IMR-90 (cell line): ENCODE data around the gene ZNF727. TPM values are rescaled to one million over a fixed set of nuclear protein-coding genes. Genes with fewer than 3 reads are reported as not detected.

Experiments
- ATAC-seq: fragments of 200-7000 bp; cut with Tn5 transposase; 2 replicates; pipeline ENCODE4 v1.9.1; 2020; ENCODE audit warnings: low read depth, mild to moderate bottlenecking, moderate library complexity
- BruUV-seq: library from RNA; stranded (reverse); fragments of 400-500 nt; replicated peaks from 2 replicates; lab custom pipeline; 2021; lab: Mats Ljungman, UMichigan
- CTCF ChIA-PET: fragments of 300-600 bp; formaldehyde crosslinking; extraction: SDS; loops from one replicate; lab custom pipeline; 2021; ENCODE audit warnings: antibody characterized with exemption; lab: Yijun Ruan, JAX
- POLR2A ChIA-PET: fragments of 300-600 bp; sonication (Branson Sonifier 250); formaldehyde crosslinking; loops from one replicate; lab custom pipeline; 2022; ENCODE audit warnings: antibody characterized with exemption; ENCODE audit not compliant: unreplicated experiment; lab: Charles Lee
- DNase-seq: peaks from one replicate; pipeline ENCODE4 v3.0.0; 2013
- H2AFZ ChIP-seq: replicated peaks from 2 replicates; pipeline ENCODE3; 2013; ENCODE audit warnings: low read length, mild to moderate bottlenecking; ENCODE audit not compliant: poor library complexity
- H2AK5ac ChIP-seq: 2 replicates; pipeline ENCODE4 v1.6.1; 2013; ENCODE audit warnings: low read depth, low read length, inconsistent platforms
- H2AK9ac ChIP-seq: replicated peaks from 2 replicates; pipeline ENCODE3; 2013; ENCODE audit warnings: mild to moderate bottlenecking, low read depth, low read length, moderate library complexity; ENCODE audit not compliant: poor library complexity
- H2BK120ac ChIP-seq: 2 replicates; pipeline ENCODE4 v1.6.1; 2013; ENCODE audit warnings: low read depth, low read length, inconsistent platforms
- H2BK15ac ChIP-seq: 3 replicates; pipeline ENCODE4 v1.6.1; 2013; ENCODE audit warnings: low read depth, low read length, inconsistent platforms
- H2BK20ac ChIP-seq: 2 replicates; pipeline ENCODE4 v1.6.1; 2013; ENCODE audit warnings: low read depth, mild to moderate bottlenecking, inconsistent platforms, low read length, moderate library complexity
- H2BK5ac ChIP-seq: 2 replicates; pipeline ENCODE4 v1.6.1; 2013; ENCODE audit warnings: mild to moderate bottlenecking, low read depth, low read length, inconsistent platforms; ENCODE audit not compliant: poor library complexity, severe bottlenecking
- H3K14ac ChIP-seq: replicated peaks from 2 replicates; pipeline ENCODE4 v1.6.1; 2013; ENCODE audit warnings: low read depth, low read length, inconsistent platforms
- H3K18ac ChIP-seq: 2 replicates; pipeline ENCODE4 v1.6.1; 2013; ENCODE audit warnings: low read depth, low read length, control low read depth
- H3K23ac ChIP-seq: 2 replicates; pipeline ENCODE4 v1.6.1; 2013; ENCODE audit warnings: low read depth, low read length, inconsistent platforms
- H3K27ac ChIP-seq: 2 replicates; pipeline ENCODE4 v1.5.1; 2013; ENCODE audit warnings: mild to moderate bottlenecking, control low read depth, low read length; ENCODE audit not compliant: insufficient read depth
- H3K27me3 ChIP-seq: 2 replicates; pipeline ENCODE4 v1.6.1; 2013; ENCODE audit warnings: low read length; ENCODE audit not compliant: control insufficient read depth, insufficient read depth
- H3K36me3 ChIP-seq: 2 replicates; pipeline ENCODE4 v1.6.1; 2013; ENCODE audit warnings: low read length, mixed read lengths; ENCODE audit not compliant: control insufficient read depth, insufficient read depth
- H3K4ac ChIP-seq: 2 replicates; pipeline ENCODE4 v1.6.1; 2013; ENCODE audit warnings: low read depth, low read length, inconsistent platforms
- H3K4me1 ChIP-seq: 2 replicates; pipeline ENCODE4 v1.6.1; 2013; ENCODE audit warnings: low read length, mixed read lengths; ENCODE audit not compliant: control insufficient read depth, insufficient read depth
- H3K4me2 ChIP-seq: 2 replicates; pipeline ENCODE4 v1.6.1; 2013; ENCODE audit warnings: low read depth, mild to moderate bottlenecking, control low read depth, low read length, moderate library complexity
- H3K4me3 ChIP-seq: 2 replicates; pipeline ENCODE4 v1.5.1; 2013; ENCODE audit warnings: low read depth, mild to moderate bottlenecking, control low read depth, low read length, moderate library complexity; ENCODE audit not compliant: insufficient read depth
- H3K56ac ChIP-seq: 2 replicates; pipeline ENCODE4 v1.6.1; 2013; ENCODE audit warnings: low read length, inconsistent platforms; ENCODE audit not compliant: insufficient read depth; ENCODE audit errors: extremely low read depth
- H3K79me1 ChIP-seq, 2 experiments: 2 replicates each; pipeline ENCODE4 v1.6.1; 2013; ENCODE audit warnings: low read length in 2 of 2, inconsistent platforms in 1 of 2, low read depth in 1 of 2
- H3K9ac ChIP-seq: 2 replicates; pipeline ENCODE4 v1.6.1; 2013; ENCODE audit warnings: low read depth, low read length, control low read depth
- H3K9me1 ChIP-seq: 2 replicates; pipeline ENCODE4 v1.6.1; 2013; ENCODE audit warnings: low read length, inconsistent platforms; ENCODE audit not compliant: insufficient read depth
- H3K9me3 ChIP-seq: 2 replicates; pipeline ENCODE4 v1.6.1; 2013; ENCODE audit warnings: low read length; ENCODE audit not compliant: control insufficient read depth, insufficient read depth
- H4K20me1 ChIP-seq: 2 replicates; pipeline ENCODE4 v1.6.1; 2013; ENCODE audit warnings: low read length, inconsistent platforms; ENCODE audit not compliant: insufficient read depth
- H4K5ac ChIP-seq: 2 replicates; pipeline ENCODE4 v1.6.1; 2013; ENCODE audit warnings: mild to moderate bottlenecking, low read depth, low read length, control low read depth
- H4K8ac ChIP-seq, 2 experiments: 2 replicates each; pipeline ENCODE4 v1.6.1; 2013; ENCODE audit warnings: low read depth in 2 of 2, low read length in 2 of 2, control low read depth in 1 of 2, inconsistent platforms in 1 of 2
- H4K91ac ChIP-seq: 2 replicates; pipeline ENCODE4 v1.6.1; 2013; ENCODE audit warnings: low read depth, low read length, inconsistent platforms; ENCODE audit not compliant: insufficient read depth
- CEBPB ChIP-seq: IDR thresholded peaks from 2 replicates; pipeline ENCODE4 v1.6.1; 2012; ENCODE audit warnings: low read depth, low read length, improper control_type of control experiment
- CHD1 ChIP-seq: IDR thresholded peaks from 2 replicates; pipeline ENCODE4 v1.6.1; 2012; ENCODE audit warnings: low read depth, low read length, improper control_type of control experiment
- MAZ ChIP-seq: IDR thresholded peaks from 2 replicates; pipeline ENCODE4 v1.6.1; 2012; ENCODE audit warnings: low read depth, mild to moderate bottlenecking, low read length, improper control_type of control experiment, moderate library complexity, borderline replicate concordance
- NFE2L2 ChIP-seq: fragments of 150-350 bp; IDR thresholded peaks from 2 replicates; pipeline ENCODE4 v1.6.1; 2016; ENCODE audit warnings: low read depth, mild to moderate bottlenecking, low read length
- POLR2A ChIP-seq: IDR thresholded peaks from 2 replicates; pipeline ENCODE4 v1.6.1; 2012; ENCODE audit warnings: mild to moderate bottlenecking, low read depth, low read length
- RAD21 ChIP-seq: IDR thresholded peaks from 2 replicates; pipeline ENCODE4 v1.6.1; 2012; ENCODE audit warnings: low read length, improper control_type of control experiment
- RFX5 ChIP-seq: IDR thresholded peaks from 2 replicates; pipeline ENCODE4 v1.8.0; 2012; ENCODE audit warnings: low read depth, mild to moderate bottlenecking, low read length, moderate library complexity
- WGBS, 2 experiments: methylation state at CpG; one replicate each; pipeline versions ENCODE4 v1.1.5 to v1.1.7; 2013; ENCODE audit warnings: missing lambda C conversion rate in 2 of 2; ENCODE audit not compliant: insufficient read length in 1 of 2; ENCODE audit errors: extremely low coverage in 2 of 2; 5-methylcytosine and 5-hydroxymethylcytosine counted together
- dilution Hi-C: fragments of 300-500 bp; cut with HindIII; formaldehyde crosslinking; loops from one replicate; pipeline ENCODE4 v1.14.3; 2018; ENCODE audit warnings: low sequenced_read_pairs; ENCODE audit not compliant: unreplicated experiment
- in situ Hi-C: fragments of 300-500 bp; cut with MboI; formaldehyde crosslinking; loops from 3 replicates; pipeline ENCODE4 v1.14.3; 2019; ENCODE audit warnings: low sequenced_read_pairs, inconsistent platforms, mixed read lengths
- intact Hi-C: fragments of 100-400 bp; cut with micrococcal nuclease; formaldehyde crosslinking; loops from 2 replicates; pipeline ENCODE4 v1.10.0; 2022
- polyA plus RNA-seq, 3 experiments: library from polyadenylated mRNA; depleted of rRNA; stranded (reverse); fragments of >200 nt; gene quantifications; 2 replicates each; pipeline ENCODE4 v1.2.3, GENCODE V29; 2012; ENCODE audit warnings: low replicate concordance in 1 of 3
- total RNA-seq: library from RNA; depleted of rRNA; stranded (reverse); fragments of >200 nt; gene quantifications from 2 replicates; pipeline ENCODE4 v1.2.3, GENCODE V29; 2012
- TF ChIP-seq, protein P1 (sequence below): fragments of 150-350 bp; IDR thresholded peaks from 2 replicates; pipeline ENCODE4 v1.6.1; 2017; ENCODE audit warnings: mild to moderate bottlenecking, antibody characterized with exemption, low read length, low read depth
- TF ChIP-seq, protein P2 (sequence below): conservative IDR thresholded peaks from 2 replicates; pipeline ENCODE4 v1.5.1; 2012; ENCODE audit warnings: mild to moderate bottlenecking, low read depth, low read length, improper control_type of control experiment

Gene ZNF727
- total and polyA plus RNA-seq, 2 of the 4 experiments (the other 2 are of a cell fraction): not detected

DNA sequence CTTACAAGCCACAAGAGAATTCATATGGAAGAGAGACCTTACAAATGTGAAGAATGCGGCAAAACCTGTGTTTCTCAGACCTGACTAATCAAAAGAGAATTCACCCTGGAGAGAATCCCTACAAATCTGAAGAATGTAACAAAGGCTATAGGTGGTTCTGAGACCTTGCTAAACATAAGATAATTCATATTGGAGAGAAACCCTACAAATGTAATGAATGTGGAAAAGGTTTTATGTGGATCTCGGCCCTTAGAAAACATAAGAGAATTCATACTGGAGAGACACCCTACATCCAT is 33.4 kb downstream of the ZNF727 start:
- POLR2A ChIA-PET: no interaction called here
- in situ Hi-C loops: no loop called here
- Histone ChIP-seq H2BK120ac (no peak overlapping the region), H3K9ac (no peak overlapping the region), H4K5ac (no peak overlapping the region), H2AFZ (no peak overlapping the region), H3K4me2 (no peak overlapping the region), H3K23ac (no peak overlapping the region), H3K4me1 (no peaks in the 10 kb centered on the region), H3K14ac (no peak overlapping the region), H3K9me3 (peaks cover 26% of the 10 kb centered on the region), H2AK5ac (no peak overlapping the region), H3K79me1 (no peaks in the 10 kb centered on the region), H2BK20ac (no peak overlapping the region), H4K8ac (no peak overlapping the region), H4K20me1 (no peaks in the 10 kb centered on the region), H3K18ac (no peak overlapping the region), H3K27me3 (no peaks in the 10 kb centered on the region), H2BK5ac (no peak overlapping the region), H4K91ac (no peak overlapping the region), H2AK9ac (no peak overlapping the region), H3K27ac (no peak overlapping the region), H3K36me3 (no peaks in the 10 kb centered on the region), H3K9me1 (no peaks in the 10 kb centered on the region), H2BK15ac (no peak overlapping the region), H3K56ac (no peak overlapping the region), H3K4ac (no peak overlapping the region), H3K4me3 (no peak overlapping the region)
- TF ChIP-seq CHD1 (no peak), MAZ (no peak), POLR2A (no peak), RFX5 (no peak), RAD21 (no peak), CEBPB (no peak), NFE2L2 (no peak)
- TF ChIP-seq, protein P1, sequence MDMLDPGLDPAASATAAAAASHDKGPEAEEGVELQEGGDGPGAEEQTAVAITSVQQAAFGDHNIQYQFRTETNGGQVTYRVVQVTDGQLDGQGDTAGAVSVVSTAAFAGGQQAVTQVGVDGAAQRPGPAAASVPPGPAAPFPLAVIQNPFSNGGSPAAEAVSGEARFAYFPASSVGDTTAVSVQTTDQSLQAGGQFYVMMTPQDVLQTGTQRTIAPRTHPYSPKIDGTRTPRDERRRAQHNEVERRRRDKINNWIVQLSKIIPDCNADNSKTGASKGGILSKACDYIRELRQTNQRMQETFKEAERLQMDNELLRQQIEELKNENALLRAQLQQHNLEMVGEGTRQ: no peak
- TF ChIP-seq, protein P2, sequence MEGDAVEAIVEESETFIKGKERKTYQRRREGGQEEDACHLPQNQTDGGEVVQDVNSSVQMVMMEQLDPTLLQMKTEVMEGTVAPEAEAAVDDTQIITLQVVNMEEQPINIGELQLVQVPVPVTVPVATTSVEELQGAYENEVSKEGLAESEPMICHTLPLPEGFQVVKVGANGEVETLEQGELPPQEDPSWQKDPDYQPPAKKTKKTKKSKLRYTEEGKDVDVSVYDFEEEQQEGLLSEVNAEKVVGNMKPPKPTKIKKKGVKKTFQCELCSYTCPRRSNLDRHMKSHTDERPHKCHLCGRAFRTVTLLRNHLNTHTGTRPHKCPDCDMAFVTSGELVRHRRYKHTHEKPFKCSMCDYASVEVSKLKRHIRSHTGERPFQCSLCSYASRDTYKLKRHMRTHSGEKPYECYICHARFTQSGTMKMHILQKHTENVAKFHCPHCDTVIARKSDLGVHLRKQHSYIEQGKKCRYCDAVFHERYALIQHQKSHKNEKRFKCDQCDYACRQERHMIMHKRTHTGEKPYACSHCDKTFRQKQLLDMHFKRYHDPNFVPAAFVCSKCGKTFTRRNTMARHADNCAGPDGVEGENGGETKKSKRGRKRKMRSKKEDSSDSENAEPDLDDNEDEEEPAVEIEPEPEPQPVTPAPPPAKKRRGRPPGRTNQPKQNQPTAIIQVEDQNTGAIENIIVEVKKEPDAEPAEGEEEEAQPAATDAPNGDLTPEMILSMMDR: no peak
- intact Hi-C loops: no loop called here
- DNase-seq (no peak), ATAC-seq (no peak)
- no TSS peak for BruUV-seq
- no CpG with 5 or more reads among the region's 2 CpGs for WGBS, 2 experiments
- dilution Hi-C loops: no loop called here
- CTCF ChIA-PET: no interaction called here
